ENCODE results near the gene ZNF581.
A peak's percentile ranks its signal among the peaks of the same experiment; 100 is the strongest.

The ZNF581 gene

DNA sequence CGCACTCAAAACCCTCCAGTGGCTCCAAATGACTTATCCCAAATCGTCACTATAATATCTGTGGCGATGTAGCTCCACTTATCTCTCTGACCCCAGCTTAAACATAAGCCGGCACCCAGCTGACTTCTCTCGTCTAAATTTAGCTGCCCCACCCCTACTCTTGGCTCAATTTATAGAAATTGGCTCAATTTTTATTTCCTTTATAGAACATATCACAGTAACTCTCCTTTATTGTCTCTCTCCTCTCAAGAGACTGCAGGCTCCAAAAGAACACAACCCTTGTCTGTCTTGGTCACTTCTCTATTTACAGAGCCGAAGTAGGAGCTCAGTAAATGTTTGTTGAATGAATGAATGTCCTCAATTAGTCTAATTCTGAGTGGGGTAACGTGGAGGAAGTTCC, 19.9 kb upstream of the ZNF581 start:
- in situ Hi-C loops (cut with HindIII; ENCODE audit: low pct_unique_long_range_greater_than_20kb, low sequenced_read_pairs): no loop called here
- DNase-seq (ENCODE audit: low read depth in 1 of 2, low spot score in 1 of 2): no peak
- TF ChIP-seq JUND (IDR thresholded peaks at IDR 0.05; ENCODE audit: low read depth): no peak

DNA sequence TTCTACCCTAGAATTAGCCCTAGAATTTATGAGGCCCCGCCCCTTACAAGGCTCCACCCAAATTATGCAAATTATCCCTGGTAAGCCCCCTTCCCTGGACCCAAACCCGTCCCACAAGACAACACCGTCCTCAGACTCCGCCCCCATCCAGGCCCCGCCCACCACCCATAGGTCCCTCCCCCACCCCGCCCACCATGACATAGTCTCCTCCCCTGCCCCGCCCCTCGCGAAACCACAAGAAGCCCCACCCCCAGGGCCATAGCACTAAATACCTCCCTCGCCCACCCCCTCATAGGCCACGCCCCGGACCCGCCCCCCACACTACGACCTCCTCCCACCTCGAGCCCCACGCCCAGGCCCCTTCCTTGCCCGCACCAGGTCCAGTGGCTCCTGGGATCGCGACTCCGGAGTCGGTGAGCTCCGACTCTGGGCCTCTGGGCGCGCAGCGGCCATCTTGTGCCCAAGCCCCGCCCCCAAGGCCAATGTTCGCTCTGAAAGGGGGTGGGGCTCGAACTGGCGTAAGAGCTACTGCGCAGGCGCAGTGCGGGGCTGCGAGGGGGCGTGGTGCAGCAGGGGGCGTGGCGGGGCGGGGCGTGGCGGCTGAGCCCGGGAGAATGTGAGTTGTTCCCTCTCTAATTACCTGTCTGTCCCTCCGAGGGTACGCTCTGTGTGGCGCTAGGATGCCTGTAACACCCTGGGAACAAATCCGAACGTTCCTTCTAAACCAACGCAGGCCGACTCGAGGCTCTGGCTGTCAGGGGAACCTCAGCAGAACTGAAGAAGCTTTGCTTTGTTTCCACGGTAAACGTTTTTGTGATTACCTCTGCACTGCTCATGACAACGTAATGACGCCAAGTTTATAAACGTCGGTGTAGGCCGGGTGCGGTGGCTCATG, 19.1 kb upstream of the ZNF581 start, which contains the start of gene ZNF784:
Gene ZNF784 (minus strand): TSS at position 458 of the 895 bp plus-strand sequence. CDS start 5 bp downstream, at position 453.
- DNase-seq (ENCODE audit: low read depth in 1 of 2, low spot score in 1 of 2): peak; percentile 89 to 91
- in situ Hi-C loops (cut with HindIII; ENCODE audit: low pct_unique_long_range_greater_than_20kb, low sequenced_read_pairs): no loop called here
- TF ChIP-seq JUND (IDR thresholded peaks at IDR 0.05; ENCODE audit: low read depth): no peak

DNA sequence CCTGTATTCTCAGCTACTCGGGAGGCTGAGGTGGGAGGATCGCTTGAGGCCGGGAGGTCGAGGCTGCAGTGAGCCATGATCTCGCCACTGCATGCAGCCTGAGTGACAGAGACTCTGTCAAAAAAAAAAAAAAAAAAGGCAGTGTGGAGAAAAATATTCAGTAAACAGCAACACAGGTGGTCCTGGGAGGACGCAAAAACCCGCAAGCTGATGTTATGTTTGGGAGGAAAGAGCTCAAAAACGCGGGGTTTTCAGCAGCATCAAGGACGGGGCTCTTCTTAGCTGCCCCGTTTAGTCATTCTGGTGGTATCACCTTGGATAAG, 18.5 kb upstream of the ZNF581 start:
- no peak for DNase-seq (ENCODE audit: low read depth in 1 of 2, low spot score in 1 of 2)
- TF ChIP-seq JUND (IDR thresholded peaks at IDR 0.05; ENCODE audit: low read depth): no peak
- in situ Hi-C loops (cut with HindIII; ENCODE audit: low pct_unique_long_range_greater_than_20kb, low sequenced_read_pairs): no loop called here

DNA sequence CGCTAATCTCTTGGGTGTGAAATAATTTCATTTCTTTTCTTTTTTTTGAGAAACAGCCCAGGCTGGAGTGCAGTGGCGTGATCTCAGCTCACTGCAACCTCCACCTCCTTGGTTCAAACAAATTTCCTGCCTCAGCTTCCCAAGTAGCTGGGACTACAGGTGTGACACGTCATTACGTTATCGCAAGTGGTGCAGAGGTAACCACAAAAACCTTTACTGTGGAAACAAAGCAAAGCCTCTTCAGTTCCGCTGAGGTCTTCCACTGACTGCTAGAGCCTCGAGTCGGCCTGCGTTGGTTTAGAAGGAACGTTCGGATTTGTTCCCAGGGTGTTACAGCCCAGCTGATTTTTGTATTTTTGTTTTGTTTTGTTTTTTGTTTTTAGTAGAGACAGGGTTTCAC, 17.1 kb upstream of the ZNF581 start:
- no peak for TF ChIP-seq JUND (IDR thresholded peaks at IDR 0.05; ENCODE audit: low read depth)
- in situ Hi-C loops (cut with HindIII; ENCODE audit: low pct_unique_long_range_greater_than_20kb, low sequenced_read_pairs): no loop called here
- DNase-seq (ENCODE audit: low read depth in 1 of 2, low spot score in 1 of 2): no peak

DNA sequence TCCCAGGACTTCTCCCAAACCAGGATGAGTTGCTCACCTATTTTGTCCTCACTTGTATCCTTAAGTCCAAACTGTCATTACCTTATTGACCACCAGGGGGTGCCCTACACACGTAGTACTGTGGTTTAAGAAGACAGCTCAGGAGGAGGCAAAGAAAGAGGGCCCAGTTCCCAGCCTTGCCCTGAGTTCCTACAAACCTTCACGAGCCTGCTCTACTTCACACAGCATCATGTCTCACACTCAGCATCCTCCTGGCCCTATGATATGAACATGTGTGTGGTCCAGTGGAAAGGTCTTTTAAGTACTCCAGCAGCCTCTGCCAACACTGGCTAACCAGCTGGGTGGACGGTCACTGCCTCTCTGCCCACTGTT, 11.0 kb upstream of the ZNF581 start:
- DNase-seq (ENCODE audit: low read depth in 1 of 2, low spot score in 1 of 2): peak in 1 of 2 experiments; percentile 94
- in situ Hi-C loops (cut with HindIII; ENCODE audit: low pct_unique_long_range_greater_than_20kb, low sequenced_read_pairs): no loop called here
- TF ChIP-seq JUND (IDR thresholded peaks at IDR 0.05; ENCODE audit: low read depth): no peak

DNA sequence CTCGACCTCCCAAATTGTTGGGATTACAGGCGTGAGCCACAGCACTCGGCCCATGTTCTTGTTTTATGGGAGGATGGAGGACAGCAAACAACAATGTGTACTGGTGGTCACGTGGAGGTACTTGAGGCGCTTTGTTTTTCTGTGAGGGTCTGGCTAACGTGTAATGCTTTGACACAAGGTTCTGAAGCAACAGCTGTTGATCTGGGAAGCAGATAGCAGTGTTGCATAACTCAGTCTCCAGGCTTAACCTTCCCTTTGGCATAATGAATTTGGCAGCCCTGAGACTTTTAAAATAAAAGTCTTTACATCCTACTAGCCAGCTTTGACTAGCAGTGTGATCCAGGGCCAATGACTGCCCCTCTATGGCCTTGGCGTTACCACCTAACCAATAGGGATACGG, 9.6 kb upstream of the ZNF581 start:
- TF ChIP-seq JUND (IDR thresholded peaks at IDR 0.05; ENCODE audit: low read depth): no peak
- DNase-seq (ENCODE audit: low read depth in 1 of 2, low spot score in 1 of 2): no peak
- in situ Hi-C loops (cut with HindIII; ENCODE audit: low pct_unique_long_range_greater_than_20kb, low sequenced_read_pairs): no loop called here

DNA sequence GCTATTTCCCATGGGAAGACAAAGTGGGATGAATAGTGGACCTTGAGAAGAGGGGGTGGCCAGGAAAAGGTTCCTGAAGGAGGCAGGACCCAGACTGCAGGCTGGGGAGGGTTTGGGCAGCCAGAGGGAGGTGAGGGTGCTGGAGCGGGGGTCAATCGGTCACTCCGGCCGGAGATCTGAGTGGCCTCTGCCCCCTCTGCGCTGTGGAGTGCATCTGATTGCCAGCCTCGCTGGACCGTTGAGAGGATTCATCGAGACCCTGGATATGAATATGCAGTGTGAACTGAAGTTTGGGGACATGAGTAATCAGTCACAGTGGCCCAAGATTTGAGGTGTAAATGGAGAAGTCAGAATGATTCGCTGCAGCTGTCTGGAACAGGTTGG, 8.1 kb upstream of the ZNF581 start:
- in situ Hi-C loops (cut with HindIII; ENCODE audit: low pct_unique_long_range_greater_than_20kb, low sequenced_read_pairs): no loop called here
- no peak for DNase-seq (ENCODE audit: low read depth in 1 of 2, low spot score in 1 of 2)
- TF ChIP-seq JUND (IDR thresholded peaks at IDR 0.05; ENCODE audit: low read depth): no peak

DNA sequence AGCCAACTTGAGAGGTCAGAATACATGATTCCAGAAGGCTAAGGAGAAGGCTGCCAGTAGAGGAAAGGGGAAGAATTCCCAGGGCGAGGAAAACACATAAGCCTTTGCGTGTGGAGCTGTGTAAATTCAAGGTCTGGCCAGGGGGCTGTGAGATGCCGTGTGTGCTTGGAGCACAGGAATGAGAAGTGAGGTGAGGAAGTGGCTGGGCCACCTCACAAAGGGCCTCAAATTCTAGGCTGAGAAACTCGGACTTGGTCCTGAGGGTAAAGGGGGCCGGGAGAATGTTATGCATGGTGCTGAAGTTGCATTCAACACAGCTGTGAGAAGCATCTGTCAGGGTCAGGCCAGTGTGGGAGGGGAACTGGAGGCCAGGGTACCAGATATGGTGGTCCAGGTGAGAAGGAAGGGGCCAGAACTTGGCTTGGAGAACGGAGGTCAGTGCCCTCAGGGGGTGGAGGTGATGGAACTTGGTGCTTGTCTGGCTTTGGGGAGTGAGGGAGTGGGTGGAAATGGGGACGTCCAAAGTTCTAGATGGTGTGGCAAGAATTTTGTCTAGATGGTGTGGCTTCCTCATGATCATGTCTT, 7.5 kb upstream of the ZNF581 start:
- in situ Hi-C loops (cut with HindIII; ENCODE audit: low pct_unique_long_range_greater_than_20kb, low sequenced_read_pairs): no loop called here
- DNase-seq (ENCODE audit: low read depth in 1 of 2, low spot score in 1 of 2): no peak
- no peak for TF ChIP-seq JUND (IDR thresholded peaks at IDR 0.05; ENCODE audit: low read depth)

DNA sequence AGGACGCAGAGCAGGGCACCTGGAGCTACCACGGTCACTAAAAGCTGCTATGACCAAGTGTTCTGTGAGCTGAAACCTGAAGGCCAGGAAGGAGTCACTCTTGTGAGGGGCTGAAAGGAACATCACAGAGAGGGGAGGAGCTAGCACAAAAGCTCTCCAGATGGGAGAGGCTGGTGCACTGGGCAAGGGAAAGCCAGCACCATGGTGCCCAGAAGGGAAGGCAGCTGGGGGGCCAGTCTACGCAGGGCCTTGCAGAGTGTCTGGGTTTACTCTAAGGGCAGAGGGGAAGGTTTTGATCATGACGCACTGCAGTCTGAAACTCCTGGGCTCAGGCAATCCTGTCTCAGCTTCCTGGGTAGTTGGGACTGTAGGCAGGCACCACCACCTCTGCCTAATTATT, 6.7 kb upstream of the ZNF581 start:
- DNase-seq (ENCODE audit: low read depth in 1 of 2, low spot score in 1 of 2): no peak
- in situ Hi-C loops (cut with HindIII; ENCODE audit: low pct_unique_long_range_greater_than_20kb, low sequenced_read_pairs): no loop called here
- TF ChIP-seq JUND (IDR thresholded peaks at IDR 0.05; ENCODE audit: low read depth): no peak

DNA sequence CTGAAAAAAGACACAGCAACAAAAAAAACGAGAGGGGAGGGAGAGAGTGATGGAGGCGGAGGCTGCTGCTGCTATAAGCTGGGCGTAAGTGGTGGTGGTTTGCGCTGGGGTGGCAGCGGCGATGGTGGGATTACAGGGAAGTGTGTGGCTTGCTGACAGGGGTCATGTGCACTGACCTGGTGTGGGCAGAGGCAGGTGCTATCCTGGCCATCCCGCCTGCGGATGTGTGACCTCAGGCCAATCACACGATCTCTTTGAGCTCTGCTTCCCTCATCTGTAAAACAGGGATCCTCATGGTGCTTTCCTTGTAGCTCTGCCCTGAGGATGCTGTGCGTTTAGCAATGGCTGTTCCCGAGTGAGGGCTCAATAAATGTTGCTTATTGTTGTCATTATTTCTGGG, 5.9 kb upstream of the ZNF581 start:
- DNase-seq (ENCODE audit: low read depth in 1 of 2, low spot score in 1 of 2): no peak
- in situ Hi-C loops (cut with HindIII; ENCODE audit: low pct_unique_long_range_greater_than_20kb, low sequenced_read_pairs): no loop called here
- no peak for TF ChIP-seq JUND (IDR thresholded peaks at IDR 0.05; ENCODE audit: low read depth)

DNA sequence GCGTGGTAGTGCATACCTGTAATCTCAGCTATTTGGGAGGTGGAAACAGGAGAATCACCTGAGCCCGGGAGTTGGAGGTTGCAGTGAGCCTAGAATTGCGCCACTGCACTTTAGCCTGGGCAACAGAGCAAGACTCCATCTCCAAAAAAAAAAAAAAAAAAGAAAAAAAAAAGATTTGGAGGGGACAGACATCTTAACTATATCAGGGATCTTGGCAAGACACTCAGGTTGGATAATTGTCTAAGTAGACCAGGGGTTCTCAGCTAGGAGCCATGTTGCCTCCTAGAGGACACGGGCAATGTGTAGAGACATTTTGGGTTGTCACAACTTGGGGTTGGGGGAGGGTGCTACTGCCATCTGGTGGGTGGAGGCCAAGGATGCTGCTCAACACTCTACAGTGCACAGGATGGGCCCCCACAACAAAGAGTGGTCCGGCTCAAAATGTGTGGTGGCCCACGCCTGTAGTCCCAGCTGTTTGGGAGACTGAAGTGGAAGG, 4.5 kb upstream of the ZNF581 start:
- in situ Hi-C loops (cut with HindIII; ENCODE audit: low pct_unique_long_range_greater_than_20kb, low sequenced_read_pairs): no loop called here
- peak in 1 of 2 experiments; percentile 68 for DNase-seq (ENCODE audit: low read depth in 1 of 2, low spot score in 1 of 2)
- no peak for TF ChIP-seq JUND (IDR thresholded peaks at IDR 0.05; ENCODE audit: low read depth)

DNA sequence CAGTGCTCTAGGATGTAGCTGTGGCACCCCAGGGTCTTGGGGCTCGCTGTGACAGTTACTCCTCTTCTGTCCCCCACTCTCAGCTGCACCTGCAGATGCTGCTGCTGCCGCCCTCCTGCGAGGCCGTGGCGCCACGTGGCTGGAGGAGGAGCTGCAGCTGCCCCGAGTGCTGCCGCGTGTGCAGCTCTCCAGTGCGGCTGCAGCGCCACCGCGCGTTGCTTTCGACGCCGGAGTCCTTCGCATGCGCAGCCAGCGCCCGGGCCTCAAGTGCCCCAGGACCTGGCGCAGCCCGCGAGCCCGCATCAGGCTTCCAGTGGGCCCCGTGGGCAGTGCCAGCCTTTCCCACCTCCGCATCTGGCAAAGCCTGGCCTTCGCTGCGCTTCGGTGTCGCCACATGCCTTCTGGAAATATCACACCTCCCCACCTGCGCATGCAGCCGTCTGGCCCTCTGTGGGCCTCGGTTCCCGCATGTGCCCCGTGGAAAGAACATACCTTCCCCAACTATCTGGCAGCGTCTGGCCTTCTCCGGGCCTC, 3.3 kb upstream of the ZNF581 start:
- in situ Hi-C loops (cut with HindIII; ENCODE audit: low pct_unique_long_range_greater_than_20kb, low sequenced_read_pairs): no loop called here

More for the DNA sequence above, 3.3 kb upstream of the ZNF581 start:
- no peak for TF ChIP-seq JUND (IDR thresholded peaks at IDR 0.05; ENCODE audit: low read depth)
- DNase-seq (ENCODE audit: low read depth in 1 of 2, low spot score in 1 of 2): peak in 1 of 2 experiments; percentile 74

All from T47D (cell line).